ENCODE results near the gene RUVBL2. TPM values are rescaled to one million over a fixed set of nuclear protein-coding genes. Genes with fewer than 3 reads are reported as not detected.

Gene RUVBL2
- total and polyA plus RNA-seq, 2 of the 4 experiments (the other 2 are of a cell fraction), result 196 to 391 TPM

GRCh38 chr19:48992581-48993174 lies 1.0 kb upstream of the RUVBL2 start:
- 0 out of 2 replicates have a peak, but pooled peaks cover 3% of the 10 kb centered on the region for H3K9me1 ChIP-seq (ENCODE audit: insufficient read depth, low read length)
- H4K91ac ChIP-seq (ENCODE audit: insufficient read depth, low read depth, low read length), result peak overlapping the region; percentile 91
- H3K4ac ChIP-seq (ENCODE audit: low read depth, low read length), result peak overlapping the region; percentile 93
- peak overlapping the region; percentile 94 for H3K23ac ChIP-seq (ENCODE audit: low read depth, low read length)
- DNase-seq, result no peak
- peaks cover 12% of the 10 kb centered on the region for H3K4me1 ChIP-seq (ENCODE audit: control insufficient read depth, insufficient read depth, low read length)
- peak overlapping the region; percentile 92 for H3K9ac ChIP-seq (ENCODE audit: low read depth, low read length)
- dilution Hi-C loops (cut with HindIII; ENCODE audit: low sequenced_read_pairs, unreplicated experiment), result no loop called here
- H3K14ac ChIP-seq (replicated peaks; ENCODE audit: low read depth, low read length), result peak overlapping the region; percentile 93
- H2BK20ac ChIP-seq (ENCODE audit: low read depth, low read length), result no peak overlapping the region
- H3K56ac ChIP-seq (ENCODE audit: extremely low read depth, insufficient read depth, low read length), result peak overlapping the region; percentile 63
- intact Hi-C loops (cut with micrococcal nuclease), result loop anchor here (5.0 to 10.0 kb wide), 3 partner anchors 65 to 212 kb away; partner anchors contain the start of genes CGB7 and KCNA7
- H3K27me3 ChIP-seq (ENCODE audit: control insufficient read depth, insufficient read depth, low read length), result no peaks in the 10 kb centered on the region
- H2AK9ac ChIP-seq (replicated peaks; ENCODE audit: low read depth, low read length, poor library complexity), result peak overlapping the region; percentile 94
- peak overlapping the region; percentile 89 for H3K4me2 ChIP-seq (ENCODE audit: low read depth, low read length)
- H3K36me3 ChIP-seq (ENCODE audit: control insufficient read depth, insufficient read depth, low read length), result peaks cover 18% of the 10 kb centered on the region
- H2BK5ac ChIP-seq (ENCODE audit: low read depth, low read length, poor library complexity, severe bottlenecking), result peak overlapping the region; percentile 77
- peak overlapping the region; percentile 41; the same call in 1 of the 2 replicates for H4K5ac ChIP-seq (ENCODE audit: low read depth, low read length)
- peaks cover 20% of the 10 kb centered on the region for H4K20me1 ChIP-seq (ENCODE audit: insufficient read depth, low read length)
- peak overlapping the region; percentile 85 for H3K27ac ChIP-seq (ENCODE audit: insufficient read depth, low read length)
- peak overlapping the region; percentile 39; the same call in 1 of the 2 replicates for H2BK120ac ChIP-seq (ENCODE audit: low read depth, low read length)
- no peak for TF ChIP-seq RAD21 (IDR thresholded peaks at IDR 0.05; ENCODE audit: low read length)
- peak; percentile 18; the same call in 1 of the 2 replicates for TF ChIP-seq MXI1 (IDR thresholded peaks at IDR 0.05; ENCODE audit: borderline replicate concordance, low read depth, low read length)
- TF ChIP-seq MAFK (IDR thresholded peaks at IDR 0.05; ENCODE audit: low read depth, low read length), result no peak
- no peak for TF ChIP-seq SMC3 (IDR thresholded peaks at IDR 0.05; ENCODE audit: low read depth, low read length)
- 0 out of 2 replicates have a peak, but pooled peaks have one; percentile 29 for TF ChIP-seq CHD1 (IDR thresholded peaks at IDR 0.05; ENCODE audit: low read depth, low read length)
- in situ Hi-C loops (cut with MboI; ENCODE audit: low sequenced_read_pairs), result no loop called here
- BruUV-seq (replicated peaks), result no TSS peak
- peak overlapping the region; percentile 14; the same call in 1 of the 2 replicates for H3K18ac ChIP-seq (ENCODE audit: low read depth, low read length)
- H3K79me1 ChIP-seq (ENCODE audit: low read depth in 1 of 2, low read length in 2 of 2), result peaks cover 21 to 72% of the 10 kb centered on the region in 2 experiments
- ATAC-seq (ENCODE audit: low read depth), result no peak
- 0 out of 3 replicates have a peak overlapping the region, but pooled peaks have one; percentile 12 for H2BK15ac ChIP-seq (ENCODE audit: low read depth, low read length)
- H3K4me3 ChIP-seq (ENCODE audit: insufficient read depth, low read depth, low read length), result peak overlapping the region; percentile 78
- H2AFZ ChIP-seq (replicated peaks; ENCODE audit: low read length, poor library complexity), result peak overlapping the region; percentile 88
- ChIA-PET CTCF (interaction anchor here (0.8 to 1.9 kb wide), 10 partner anchors 9 to 277 kb away, joined by 3 to 9 read pairs (median 5); no protein-coding TSS in a partner anchor), POLR2A (ENCODE audit: unreplicated experiment) (interaction anchor here (0.9 to 1.1 kb wide), 2 partner anchors 25 to 118 kb away, joined by 3 read pairs; no protein-coding TSS in a partner anchor)
- no peaks in the 10 kb centered on the region for H3K9me3 ChIP-seq (ENCODE audit: control insufficient read depth, insufficient read depth, low read length)
- peak overlapping the region; percentile 93 for H2AK5ac ChIP-seq (ENCODE audit: low read depth, low read length)
- WGBS, 2 experiments (ENCODE audit: extremely low coverage in 2 of 2, insufficient read length in 1 of 2), result 0% methylated on average over 5 of the region's 20 CpGs; no CpG with 5 or more reads in 1 of the 2 experiments
- H4K8ac ChIP-seq (ENCODE audit: low read depth in 2 of 2, low read length in 2 of 2), result peak overlapping the region; percentile 48 to 64

Data from IMR-90 (cell line).